ENCODE results near the gene SH2B2.

- no peak; the same call in 1 of the 2 replicates for TF ChIP-seq GATA3 (IDR thresholded peaks at IDR 0.05; ENCODE audit: low read depth, low read length)
- TF ChIP-seq GATA2 (IDR thresholded peaks at IDR 0.05; ENCODE audit: low read depth, low read length) = peak; percentile 73
Observed at GRCh38 chr7:102251531-102252365, 34.9 kb upstream of the SH2B2 start.
